NOMO-1 treated with DMSO at 0.1 percent for 48 hours (cell line): ENCODE results near the gene UBA5.

Source experiments
- DNase-seq: peaks from one replicate; lab custom pipeline; 2025; ENCODE audit not compliant: unreplicated experiment; lab: John Stamatoyannopoulos, UW

The UBA5 gene

GRCh38 chr3:132652640-132653270 is 7.4 kb upstream of the UBA5 start:
- DNase-seq, result no peak

- DNase-seq, result no peak
These were observed 5.9 kb upstream of the UBA5 start for GRCh38 chr3:132654190-132654589.

- no peak for DNase-seq
These were observed 5.4 kb upstream of the UBA5 start for GRCh38 chr3:132654721-132655120.

GRCh38 chr3:132655471-132655870 is 4.7 kb upstream of the UBA5 start:
- no peak for DNase-seq

- DNase-seq, result no peak
These were observed 2.0 kb upstream of the UBA5 start for GRCh38 chr3:132657869-132658747.

- DNase-seq, result no peak
These were observed 1.1 kb upstream of the UBA5 start for GRCh38 chr3:132659000-132659364.

- peak; percentile 76 for DNase-seq
These were observed 621 bp upstream of the UBA5 start, which contains the start of gene ACAD11 for GRCh38 chr3:132659365-132660051. Gene ACAD11 (minus strand): TSS chr3:132659809. CDS start chr3:132659751, 58 bp downstream.

- DNase-seq, result peak; percentile 21
These were observed 612 bp downstream of the UBA5 start for GRCh38 chr3:132660811-132661070.

GRCh38 chr3:132661101-132661500 is 972 bp downstream of the UBA5 start:
- DNase-seq, result no peak

GRCh38 chr3:132662212-132662611 is 2.1 kb downstream of the UBA5 start:
- no peak for DNase-seq

GRCh38 chr3:132665230-132665745 is 5.2 kb downstream of the UBA5 start:
- no peak for DNase-seq

GRCh38 chr3:132669256-132669777 is 9.2 kb downstream of the UBA5 start:
- no peak for DNase-seq

- no peak for DNase-seq
These were observed 15.3 kb downstream of the UBA5 start for GRCh38 chr3:132675408-132675807.

- no peak for DNase-seq
These were observed 19.8 kb downstream of the UBA5 start for GRCh38 chr3:132679911-132680310.

- DNase-seq, result no peak
These were observed 21.3 kb downstream of the UBA5 start for GRCh38 chr3:132681421-132681820.

GRCh38 chr3:132682201-132682600 is 22.1 kb downstream of the UBA5 start:
- DNase-seq, result no peak

GRCh38 chr3:132690040-132690439 is 29.9 kb downstream of the UBA5 start:
- DNase-seq, result no peak

GRCh38 chr3:132694991-132695390 is 34.9 kb downstream of the UBA5 start:
- DNase-seq, result no peak

- no peak for DNase-seq
These were observed 35.3 kb downstream of the UBA5 start for GRCh38 chr3:132695422-132695821.

- DNase-seq, result no peak
These were observed 43.6 kb downstream of the UBA5 start for GRCh38 chr3:132703733-132704132.

GRCh38 chr3:132709761-132710160 is 49.6 kb downstream of the UBA5 start:
- no peak for DNase-seq

GRCh38 chr3:132710311-132710710 is 50.2 kb downstream of the UBA5 start:
- no peak for DNase-seq
